GM12865 (cell line): ENCODE results near the gene C2CD2.

Experiments used
- DNase-seq: peaks from one replicate; pipeline ENCODE4 v3.0.0; 2010; ENCODE audit warnings: low read depth
- H3K4me3 ChIP-seq: 2 replicates; pipeline ENCODE4 v1.5.1; 2011; ENCODE audit warnings: mild to moderate bottlenecking, low read depth, low read length, control low read depth
- TF ChIP-seq, protein P1 (sequence below): IDR thresholded peaks from 2 replicates; pipeline ENCODE4 v1.5.1; 2011; ENCODE audit warnings: low read length, control low read depth, low read depth, inconsistent platforms; ENCODE audit not compliant: insufficient read depth; ENCODE audit errors: missing control alignments

C2CD2 gene

GRCh38 chr21:41920476-41920875, 33.3 kb downstream of the C2CD2 start:
- no peak overlapping the region for H3K4me3 ChIP-seq
- TF ChIP-seq, protein P1, sequence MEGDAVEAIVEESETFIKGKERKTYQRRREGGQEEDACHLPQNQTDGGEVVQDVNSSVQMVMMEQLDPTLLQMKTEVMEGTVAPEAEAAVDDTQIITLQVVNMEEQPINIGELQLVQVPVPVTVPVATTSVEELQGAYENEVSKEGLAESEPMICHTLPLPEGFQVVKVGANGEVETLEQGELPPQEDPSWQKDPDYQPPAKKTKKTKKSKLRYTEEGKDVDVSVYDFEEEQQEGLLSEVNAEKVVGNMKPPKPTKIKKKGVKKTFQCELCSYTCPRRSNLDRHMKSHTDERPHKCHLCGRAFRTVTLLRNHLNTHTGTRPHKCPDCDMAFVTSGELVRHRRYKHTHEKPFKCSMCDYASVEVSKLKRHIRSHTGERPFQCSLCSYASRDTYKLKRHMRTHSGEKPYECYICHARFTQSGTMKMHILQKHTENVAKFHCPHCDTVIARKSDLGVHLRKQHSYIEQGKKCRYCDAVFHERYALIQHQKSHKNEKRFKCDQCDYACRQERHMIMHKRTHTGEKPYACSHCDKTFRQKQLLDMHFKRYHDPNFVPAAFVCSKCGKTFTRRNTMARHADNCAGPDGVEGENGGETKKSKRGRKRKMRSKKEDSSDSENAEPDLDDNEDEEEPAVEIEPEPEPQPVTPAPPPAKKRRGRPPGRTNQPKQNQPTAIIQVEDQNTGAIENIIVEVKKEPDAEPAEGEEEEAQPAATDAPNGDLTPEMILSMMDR = no peak
- DNase-seq = no peak

GRCh38 chr21:41919666-41920398, 34.0 kb downstream of the C2CD2 start:
- TF ChIP-seq, protein P1 = no peak
- H3K4me3 ChIP-seq = no peak overlapping the region
- DNase-seq = no peak

- no peak overlapping the region for H3K4me3 ChIP-seq
- TF ChIP-seq, protein P1 = no peak
- no peak for DNase-seq
Observed at GRCh38 chr21:41918561-41919358, 35.1 kb downstream of the C2CD2 start.

GRCh38 chr21:41917531-41917930, 36.3 kb downstream of the C2CD2 start:
- H3K4me3 ChIP-seq = no peak overlapping the region
- no peak for DNase-seq
- TF ChIP-seq, protein P1 = no peak

DNA sequence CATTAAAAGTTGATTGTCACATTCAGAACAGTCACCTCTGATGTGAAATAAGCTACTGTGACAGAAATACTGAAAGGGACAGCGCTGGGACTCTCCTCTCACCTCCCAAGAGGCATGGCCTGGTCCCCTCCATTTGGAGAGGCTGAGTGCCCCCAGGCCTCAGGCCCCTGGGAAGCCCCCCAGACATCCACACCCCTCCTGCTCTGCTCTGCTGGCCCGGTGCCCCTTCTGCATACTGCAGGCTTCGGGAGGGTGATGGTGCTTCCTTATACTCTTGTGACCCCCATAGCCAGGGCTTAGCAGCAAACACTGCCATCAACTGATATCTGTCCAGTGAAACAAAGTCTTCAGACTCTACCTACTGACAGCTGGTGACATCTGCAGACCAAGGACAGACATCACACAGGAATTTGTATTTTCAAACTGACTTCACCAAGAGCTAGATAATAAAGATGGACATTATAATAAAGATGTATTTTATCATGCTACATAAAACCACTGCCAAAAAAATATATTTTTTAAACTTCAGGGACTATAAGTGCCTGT, 36.9 kb downstream of the C2CD2 start:
- TF ChIP-seq, protein P1 = no peak
- H3K4me3 ChIP-seq = no peak overlapping the region
- no peak for DNase-seq

DNA sequence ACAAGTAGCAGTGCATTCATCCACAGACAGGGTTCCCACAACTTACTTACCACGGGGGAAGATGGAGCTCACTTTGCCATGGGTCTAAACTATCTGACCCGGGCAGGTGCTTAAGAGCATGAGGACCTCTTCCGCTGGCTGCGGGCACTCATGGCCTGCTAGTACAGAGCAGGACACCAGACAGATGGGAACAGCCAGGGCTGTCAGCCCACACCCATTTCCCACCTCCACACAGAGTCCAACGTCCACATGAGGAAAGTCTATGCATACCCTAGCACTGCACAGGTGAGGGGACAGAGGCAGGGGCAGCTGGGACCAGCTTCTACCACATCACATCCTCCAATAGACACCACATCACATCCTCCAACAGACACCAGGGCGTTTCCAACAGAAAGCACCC, 38.9 kb downstream of the C2CD2 start:
- TF ChIP-seq, protein P1 = no peak
- H3K4me3 ChIP-seq = no peak overlapping the region
- DNase-seq = no peak

- TF ChIP-seq, protein P1 = no peak
- no peak overlapping the region for H3K4me3 ChIP-seq
- no peak for DNase-seq
Observed at GRCh38 chr21:41914358-41914757, 39.5 kb downstream of the C2CD2 start.
